Measurements from ENCODE around the gene KCTD20. TPM values are rescaled to one million over a fixed set of nuclear protein-coding genes. Genes with fewer than 3 reads are reported as not detected.
"Not testable (repeated sequence)": the region's sequence is repeated elsewhere in the genome, so short reads cannot be mapped to it uniquely, and the experiment has no call there.

Gene KCTD20
- total RNA-seq, 1 experiment from 2014 or later, result 32.4 TPM

GRCh38 chr6:36479256-36479655 lies 36.5 kb downstream of the KCTD20 start:
- Histone ChIP-seq H3K4me3 (ENCODE audit: low read depth, low read length) (no peak overlapping the region), H3K36me3 (ENCODE audit: control insufficient read depth, insufficient read depth, low read length) (no peaks in the 10 kb centered on the region), H3K9me3 (no peaks in the 10 kb centered on the region), H3K4me1 (no peaks in the 10 kb centered on the region), H3K27me3 (replicated peaks; ENCODE audit: control insufficient read depth, insufficient read depth, low read length) (no peaks in the 10 kb centered on the region)
- intact Hi-C loops (cut with micrococcal nuclease; ENCODE audit: unreplicated experiment), result no loop called here
- POLR2A ChIA-PET, result no interaction called here
- no TSS peak for BruUV-seq (replicated peaks)
- Mint-ChIP-seq H3K36me3 (ENCODE audit: insufficient read depth, unreplicated experiment) (peaks cover 62% of the 10 kb centered on the region), H3K27me3 (ENCODE audit: insufficient read depth, unreplicated experiment) (no peaks in the 10 kb centered on the region), H3K4me3 (ENCODE audit: unreplicated experiment) (no peak overlapping the region), H3K4me1 (ENCODE audit: low read depth, unreplicated experiment) (no peaks in the 10 kb centered on the region), H3K9me3 (ENCODE audit: unreplicated experiment) (no peaks in the 10 kb centered on the region), H3K27ac (ENCODE audit: unreplicated experiment) (no peak overlapping the region)
- no peak for DNase-seq
- no peak for TF ChIP-seq CTCF (IDR thresholded peaks at IDR 0.05; ENCODE audit: insufficient read depth in 1 of 2, low read depth in 1 of 2, low read length in 1 of 2, severe bottlenecking in 1 of 2, unreplicated experiment in 1 of 2)
- CTCF ChIA-PET, result interaction anchor here (1.0 kb wide), 1 partner anchor 56 kb away, joined by 3 read pairs; no protein-coding TSS in a partner anchor

- H3K9me3 ChIP-seq; H3K4me1 ChIP-seq; H3K27me3 Mint-ChIP-seq (ENCODE audit: insufficient read depth, unreplicated experiment); H3K4me3 ChIP-seq (ENCODE audit: low read depth, low read length); H3K27me3 ChIP-seq (replicated peaks; ENCODE audit: control insufficient read depth, insufficient read depth, low read length); BruUV-seq (replicated peaks); H3K9me3 Mint-ChIP-seq (ENCODE audit: unreplicated experiment); CTCF ChIA-PET; H3K36me3 ChIP-seq (ENCODE audit: control insufficient read depth, insufficient read depth, low read length); intact Hi-C loops (cut with micrococcal nuclease; ENCODE audit: unreplicated experiment); DNase-seq; H3K27ac Mint-ChIP-seq (ENCODE audit: unreplicated experiment); H3K4me3 Mint-ChIP-seq (ENCODE audit: unreplicated experiment); POLR2A ChIA-PET; H3K4me1 Mint-ChIP-seq (ENCODE audit: low read depth, unreplicated experiment): not testable (repeated sequence)
- peaks cover 66% of the 10 kb centered on the region for H3K36me3 Mint-ChIP-seq (ENCODE audit: insufficient read depth, unreplicated experiment)
Observed at GRCh38 chr6:36483326-36483725, 40.5 kb downstream of the KCTD20 start.

- ChIA-PET CTCF (no interaction called here), POLR2A (no interaction called here)
- no peaks in the 10 kb centered on the region for H3K4me1 ChIP-seq
- no peaks in the 10 kb centered on the region for H3K27me3 ChIP-seq (replicated peaks; ENCODE audit: control insufficient read depth, insufficient read depth, low read length)
- Mint-ChIP-seq H3K9me3 (ENCODE audit: unreplicated experiment) (no peaks in the 10 kb centered on the region), H3K27me3 (ENCODE audit: insufficient read depth, unreplicated experiment) (no peaks in the 10 kb centered on the region), H3K4me3 (ENCODE audit: unreplicated experiment) (no peak overlapping the region), H3K36me3 (ENCODE audit: insufficient read depth, unreplicated experiment) (peaks cover 62% of the 10 kb centered on the region), H3K4me1 (ENCODE audit: low read depth, unreplicated experiment) (no peaks in the 10 kb centered on the region), H3K27ac (ENCODE audit: unreplicated experiment) (no peak overlapping the region)
- no peak for TF ChIP-seq CTCF (IDR thresholded peaks at IDR 0.05; ENCODE audit: insufficient read depth in 1 of 2, low read depth in 1 of 2, low read length in 1 of 2, severe bottlenecking in 1 of 2, unreplicated experiment in 1 of 2)
- BruUV-seq (replicated peaks), result no TSS peak
- peaks cover 1% of the 10 kb centered on the region for H3K36me3 ChIP-seq (ENCODE audit: control insufficient read depth, insufficient read depth, low read length)
- H3K9me3 ChIP-seq, result no peaks in the 10 kb centered on the region
- intact Hi-C loops (cut with micrococcal nuclease; ENCODE audit: unreplicated experiment), result no loop called here
- H3K4me3 ChIP-seq (ENCODE audit: low read depth, low read length), result no peak overlapping the region
- no peak for DNase-seq
Observed at GRCh38 chr6:36484736-36485135, 41.9 kb downstream of the KCTD20 start.

GRCh38 chr6:36487698-36488097 lies 44.9 kb downstream of the KCTD20 start:
- Histone ChIP-seq H3K9me3 (no peaks in the 10 kb centered on the region), H3K36me3 (ENCODE audit: control insufficient read depth, insufficient read depth, low read length) (peaks cover 1% of the 10 kb centered on the region), H3K4me3 (ENCODE audit: low read depth, low read length) (no peak overlapping the region), H3K4me1 (no peaks in the 10 kb centered on the region), H3K27me3 (replicated peaks; ENCODE audit: control insufficient read depth, insufficient read depth, low read length) (no peaks in the 10 kb centered on the region)
- Mint-ChIP-seq H3K4me1 (ENCODE audit: low read depth, unreplicated experiment) (no peaks in the 10 kb centered on the region), H3K4me3 (ENCODE audit: unreplicated experiment) (no peak overlapping the region), H3K27ac (ENCODE audit: unreplicated experiment) (no peak overlapping the region), H3K36me3 (ENCODE audit: insufficient read depth, unreplicated experiment) (peaks cover 68% of the 10 kb centered on the region), H3K9me3 (ENCODE audit: unreplicated experiment) (no peaks in the 10 kb centered on the region), H3K27me3 (ENCODE audit: insufficient read depth, unreplicated experiment) (no peaks in the 10 kb centered on the region)
- no peak for TF ChIP-seq CTCF (IDR thresholded peaks at IDR 0.05; ENCODE audit: insufficient read depth in 1 of 2, low read depth in 1 of 2, low read length in 1 of 2, severe bottlenecking in 1 of 2, unreplicated experiment in 1 of 2)
- BruUV-seq (replicated peaks), result no TSS peak
- ChIA-PET POLR2A (no interaction called here), CTCF (no interaction called here)
- no peak for DNase-seq
- intact Hi-C loops (cut with micrococcal nuclease; ENCODE audit: unreplicated experiment), result no loop called here

All from Caco-2 (cell line).